GM21447 (cell line): ENCODE results near the gene EXT2.

Experiments used
- ATAC-seq: cut with Tn5 transposase; IDR thresholded peaks from one replicate; pipeline ENCODE4 v1.9.1; 2021; ENCODE audit not compliant: unreplicated experiment

The EXT2 gene

DNA sequence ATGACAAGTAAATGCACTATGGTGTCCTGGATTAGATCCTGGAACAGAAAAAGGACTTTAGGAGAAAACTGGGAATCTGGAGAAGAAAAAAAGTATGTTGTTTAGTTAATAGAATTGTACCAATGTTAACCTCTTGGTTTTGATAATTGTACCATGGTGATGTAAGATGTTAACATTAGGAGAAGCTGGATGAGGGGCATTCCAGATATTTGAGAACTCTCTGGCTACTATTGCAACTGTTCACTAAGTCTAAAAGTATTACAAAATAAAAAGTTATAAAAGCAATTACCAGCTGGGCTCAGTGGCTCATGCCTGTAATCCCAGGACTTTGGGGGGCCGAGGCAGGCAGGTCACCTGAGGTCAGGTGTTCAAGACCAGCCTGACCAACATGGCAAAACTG is 66.5 kb downstream of the EXT2 start:
- ATAC-seq, result no peak

DNA sequence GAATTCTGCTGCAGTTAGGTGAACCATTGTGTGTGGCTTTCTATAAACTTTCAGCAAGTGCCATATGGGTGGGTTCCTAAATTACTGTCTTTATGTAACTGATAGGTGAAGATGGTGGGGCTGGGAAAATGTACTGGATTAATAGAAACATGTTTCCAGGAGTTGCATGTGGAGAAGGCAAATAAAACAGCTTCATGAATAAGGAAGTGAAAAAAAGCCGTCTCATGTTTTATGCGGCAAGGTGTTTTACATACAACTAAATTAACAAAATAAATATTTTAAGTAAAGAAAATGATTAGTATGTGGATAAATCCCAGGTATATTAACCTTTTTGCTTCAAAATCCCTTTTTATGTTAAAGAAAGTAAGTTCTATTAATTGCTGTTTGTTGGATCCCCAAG is 67.2 kb downstream of the EXT2 start:
- ATAC-seq, result no peak

DNA sequence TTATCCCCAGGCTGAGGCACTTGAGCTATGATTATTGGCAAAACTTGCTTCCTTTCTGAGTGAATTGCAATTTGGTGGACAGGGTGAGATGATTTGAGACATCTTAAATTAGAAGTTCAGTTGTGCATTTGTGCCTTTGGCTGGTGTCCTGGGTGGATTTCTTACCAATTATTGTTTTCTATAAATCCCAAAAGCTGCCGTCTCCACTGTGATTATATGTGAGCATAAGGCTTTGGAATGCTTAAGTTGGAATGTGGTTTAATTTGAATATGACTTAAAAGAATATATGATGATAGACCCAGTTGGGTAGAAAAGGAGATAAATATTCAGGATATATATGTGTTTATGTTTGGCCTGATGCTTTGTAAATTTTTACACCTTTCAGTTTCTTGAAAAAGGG is 70.0 kb downstream of the EXT2 start:
- no peak for ATAC-seq

DNA sequence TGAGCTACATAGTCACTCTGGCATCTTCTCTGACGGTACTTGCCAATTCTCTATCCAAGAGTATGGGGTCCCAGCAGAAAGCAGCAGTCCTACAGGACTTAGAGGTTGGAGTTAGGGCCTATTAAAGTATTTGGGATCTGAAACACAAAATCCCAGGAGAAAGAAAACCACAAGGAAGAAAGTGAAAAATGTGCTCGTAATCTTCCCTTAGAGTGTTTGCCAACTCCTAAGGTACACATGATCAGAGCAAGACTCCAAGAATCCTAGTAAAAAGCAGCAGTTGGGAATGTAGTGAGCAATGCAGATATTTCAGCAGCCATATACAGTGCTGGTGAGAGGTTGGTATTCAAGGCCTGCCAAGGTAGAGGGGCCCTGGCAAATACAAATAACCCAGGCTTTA is 71.6 kb downstream of the EXT2 start:
- ATAC-seq, result no peak

DNA sequence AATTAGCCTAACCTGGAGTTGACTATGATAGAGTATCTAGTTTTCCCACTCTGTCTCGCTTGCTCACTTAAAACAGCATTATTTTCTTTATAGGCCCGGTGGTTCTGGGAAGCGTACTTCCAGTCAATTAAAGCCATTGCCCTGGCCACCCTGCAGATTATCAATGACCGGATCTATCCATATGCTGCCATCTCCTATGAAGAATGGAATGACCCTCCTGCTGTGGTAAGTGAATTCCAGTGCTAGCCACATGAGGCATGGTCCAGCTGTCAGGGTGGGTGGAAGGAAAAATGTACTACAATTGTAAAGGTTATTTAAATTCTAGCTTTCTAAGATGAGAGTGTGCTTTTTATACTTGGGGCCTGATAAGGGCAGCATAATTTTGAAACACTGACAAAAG is 76.0 kb downstream of the EXT2 start:
- no peak for ATAC-seq

DNA sequence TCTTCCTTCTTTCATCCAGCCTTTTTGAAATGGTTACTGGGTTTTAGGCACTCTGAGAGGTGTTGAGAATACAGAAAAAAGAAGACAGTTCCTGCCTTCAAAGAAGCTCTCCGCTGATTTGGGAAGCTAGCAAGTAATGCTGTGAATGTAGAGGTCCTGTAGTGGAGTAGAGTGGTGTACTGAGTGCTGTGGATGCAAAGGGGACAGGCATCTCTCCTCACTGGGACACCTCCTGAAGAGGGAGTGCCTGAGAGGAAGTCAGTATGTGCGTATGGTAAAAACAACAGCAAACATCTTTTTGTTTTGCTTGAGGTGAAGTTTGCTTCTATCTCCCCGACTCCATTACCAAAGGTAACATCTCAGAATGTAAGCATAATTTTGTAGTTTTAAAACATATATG is 77.5 kb downstream of the EXT2 start:
- no peak for ATAC-seq

DNA sequence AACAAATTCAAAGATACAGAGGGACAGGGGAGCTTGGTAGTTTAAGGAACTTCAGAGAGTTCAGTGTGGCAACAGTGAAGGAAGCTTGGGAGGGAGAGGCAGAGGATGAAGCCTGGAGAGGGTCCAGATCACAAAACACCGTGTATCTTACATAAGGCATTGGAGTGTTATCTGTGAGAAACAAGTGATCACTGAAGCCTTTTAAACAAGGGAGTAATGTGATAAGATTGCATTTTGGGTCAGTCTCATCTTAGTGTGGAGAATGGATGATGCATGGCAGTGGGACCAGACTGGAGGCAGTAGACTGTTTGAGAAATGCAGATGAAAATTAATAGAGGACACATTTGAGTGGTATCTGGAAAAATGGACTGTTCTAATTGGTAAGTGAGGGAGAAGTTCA is 79.4 kb downstream of the EXT2 start:
- no peak for ATAC-seq

DNA sequence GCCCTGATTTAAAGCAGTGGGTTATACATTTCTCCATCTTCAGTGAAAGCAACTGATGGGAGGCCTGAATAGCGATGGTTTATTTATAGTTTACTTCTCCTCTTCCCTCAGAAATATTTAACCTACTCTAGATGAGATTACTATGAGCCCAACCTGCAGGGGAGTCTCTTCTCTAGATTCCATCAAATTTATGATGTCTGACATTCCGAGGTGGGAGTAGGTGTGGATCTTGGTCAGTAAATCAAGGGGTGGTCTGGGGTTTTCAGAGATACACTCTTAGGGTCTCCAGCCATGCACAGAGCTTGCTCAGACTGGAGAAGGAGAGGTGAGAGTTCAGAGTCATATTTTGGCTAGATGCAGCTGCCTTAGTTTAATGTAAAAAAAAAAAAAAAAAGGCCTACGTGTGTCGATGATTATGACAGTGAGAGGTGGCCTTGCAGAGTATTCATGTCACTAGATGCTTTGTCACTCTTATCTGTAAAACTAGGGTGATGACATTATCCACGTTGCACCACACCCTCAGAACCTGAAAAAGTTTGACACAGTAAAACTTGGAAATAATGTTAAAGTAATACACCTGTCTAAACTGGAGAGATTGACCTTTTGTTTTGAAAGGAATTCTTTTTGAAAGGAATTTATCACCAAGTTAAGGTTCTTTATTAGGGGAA is 81.2 kb downstream of the EXT2 start:
- no peak for ATAC-seq

DNA sequence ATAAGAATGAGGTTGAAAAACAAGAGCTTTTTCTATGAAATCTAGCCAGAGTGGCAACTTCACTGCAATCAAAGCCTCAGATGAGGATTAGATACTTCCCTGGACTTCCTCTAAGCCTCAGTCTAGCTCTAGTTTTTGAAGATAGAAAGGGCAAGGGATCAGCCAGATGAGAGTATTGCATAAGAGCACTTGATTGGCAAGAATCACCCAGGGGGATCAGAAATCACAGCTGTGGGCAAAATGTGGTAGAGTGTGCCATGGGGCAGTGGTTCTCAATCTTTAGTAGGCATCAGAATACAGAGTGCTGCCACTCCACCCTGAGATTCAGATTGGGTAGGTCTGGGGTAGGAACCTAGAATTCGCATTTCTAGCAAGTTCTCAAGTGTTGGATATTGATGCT is 82.4 kb downstream of the EXT2 start:
- ATAC-seq, result no peak

DNA sequence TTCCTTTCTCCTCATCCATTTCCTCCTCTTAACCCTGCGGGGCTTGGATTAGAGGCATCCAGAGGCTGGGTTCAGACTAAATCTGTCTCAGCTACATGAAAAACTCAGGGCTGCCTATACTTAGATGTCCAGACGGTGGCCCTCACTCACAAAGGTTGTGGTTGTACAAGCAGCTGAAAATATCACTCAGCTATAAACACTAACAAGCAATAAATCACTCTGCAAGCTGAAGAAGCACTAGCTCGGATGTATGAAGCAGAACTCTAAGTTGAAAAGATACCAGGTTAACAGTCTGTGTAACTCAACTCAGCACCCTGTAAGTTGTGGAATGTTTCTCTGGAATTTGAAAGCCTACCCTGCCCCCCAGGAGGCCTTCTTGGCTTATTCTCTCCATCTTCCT is 82.9 kb downstream of the EXT2 start:
- no peak for ATAC-seq

DNA sequence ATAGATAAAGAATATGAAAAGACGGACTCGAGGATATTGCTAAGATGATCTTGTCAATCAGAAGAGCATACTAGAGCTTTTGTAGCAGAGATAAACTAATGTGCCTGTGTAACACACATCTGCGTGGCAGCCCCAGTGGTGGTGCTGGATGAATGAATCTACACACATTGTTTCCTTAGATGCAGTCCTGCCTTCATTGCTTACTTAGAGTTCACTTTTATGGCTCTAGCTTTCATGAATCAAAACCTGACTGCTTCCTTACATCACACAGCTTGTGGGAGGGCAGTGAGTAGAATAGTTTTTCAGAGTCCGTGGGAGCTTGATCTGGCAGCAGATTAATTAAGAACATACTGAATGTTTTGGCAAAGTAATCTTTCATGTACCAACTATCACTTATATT is 83.7 kb downstream of the EXT2 start:
- no peak for ATAC-seq

DNA sequence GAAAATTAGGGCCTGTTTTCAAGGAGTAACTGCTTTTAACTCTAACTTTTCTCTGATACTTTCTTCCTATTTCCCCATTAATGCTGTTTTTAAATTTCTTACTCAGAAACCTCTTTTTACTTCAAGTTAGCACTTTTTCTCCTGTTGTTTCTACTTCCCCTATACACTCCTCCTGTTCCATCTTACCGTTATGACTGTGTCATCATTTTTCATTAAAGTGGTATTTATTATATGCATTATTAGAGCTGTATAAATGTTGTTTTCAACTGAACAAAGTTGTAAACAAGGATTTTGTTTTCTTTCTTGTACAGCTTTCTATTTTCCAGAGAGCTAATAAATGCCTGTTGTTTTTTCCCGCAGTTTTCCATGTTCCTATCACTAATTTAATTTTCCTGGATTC is 84.6 kb downstream of the EXT2 start:
- ATAC-seq, result no peak

DNA sequence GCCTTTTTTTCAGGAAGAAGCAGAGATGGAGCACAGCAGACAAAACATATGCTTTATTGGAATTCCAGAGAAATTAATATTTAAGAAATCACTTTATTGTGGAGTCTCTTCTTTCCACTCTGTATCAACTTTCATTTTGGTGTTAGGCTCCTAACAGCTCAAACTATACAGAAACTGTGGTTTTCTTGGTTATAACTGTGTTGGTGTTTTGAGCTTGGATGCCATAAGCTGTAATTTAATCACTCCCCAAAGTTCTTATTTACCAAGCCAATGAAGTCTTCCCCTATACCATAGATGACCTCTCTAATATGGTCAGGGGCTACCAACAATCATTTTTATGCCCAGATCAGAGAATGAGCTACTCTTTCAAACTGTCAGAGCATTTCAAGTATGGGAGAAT is 90.0 kb downstream of the EXT2 start:
- no peak for ATAC-seq

DNA sequence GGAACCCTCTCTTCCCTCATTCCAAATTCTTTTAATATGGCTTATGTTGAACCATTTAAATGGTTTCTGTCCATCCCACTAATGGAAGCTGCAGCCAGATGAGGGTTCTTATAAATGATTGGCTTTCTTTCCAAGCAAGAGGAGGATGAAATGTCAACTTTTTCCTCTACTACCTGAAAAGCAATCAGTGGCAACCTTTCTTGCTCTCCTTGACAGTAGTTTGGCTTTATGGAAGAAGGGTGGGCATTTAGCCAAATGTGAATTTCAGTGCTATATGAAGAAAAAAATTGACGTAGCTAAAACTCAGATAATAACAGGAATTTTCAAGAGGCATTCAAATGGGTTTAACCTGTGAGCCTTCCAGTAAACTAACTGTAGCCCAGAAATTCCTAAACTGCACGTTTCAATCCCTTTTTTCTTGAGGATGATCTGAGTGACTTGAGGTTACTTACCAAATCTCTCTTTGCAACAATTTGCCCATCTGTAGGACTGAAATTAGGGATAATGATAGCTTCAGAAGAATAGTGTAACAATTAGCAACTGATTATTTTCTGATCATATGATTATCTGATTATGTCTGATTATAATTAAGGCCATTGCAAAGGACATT is 90.9 kb downstream of the EXT2 start:
- ATAC-seq, result no peak

DNA sequence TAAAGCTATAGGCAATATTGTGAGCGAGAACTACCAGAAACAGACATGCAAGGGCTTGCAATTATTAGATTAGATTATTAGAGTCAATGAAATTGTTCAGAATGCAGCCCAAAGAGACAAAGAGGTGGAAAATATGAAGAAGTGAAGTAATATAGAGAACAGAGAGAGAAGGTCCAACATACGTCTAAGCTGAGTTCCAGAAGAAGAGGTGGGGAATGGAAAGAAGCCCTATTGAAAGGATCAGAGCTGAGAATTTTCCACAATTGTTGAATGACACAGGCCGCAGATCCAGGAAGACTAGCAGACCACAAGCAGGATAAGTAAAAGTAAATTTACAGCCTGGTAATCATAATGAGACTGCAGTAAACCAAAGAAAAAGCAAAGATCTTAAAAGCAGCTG is 93.2 kb downstream of the EXT2 start:
- no peak for ATAC-seq

DNA sequence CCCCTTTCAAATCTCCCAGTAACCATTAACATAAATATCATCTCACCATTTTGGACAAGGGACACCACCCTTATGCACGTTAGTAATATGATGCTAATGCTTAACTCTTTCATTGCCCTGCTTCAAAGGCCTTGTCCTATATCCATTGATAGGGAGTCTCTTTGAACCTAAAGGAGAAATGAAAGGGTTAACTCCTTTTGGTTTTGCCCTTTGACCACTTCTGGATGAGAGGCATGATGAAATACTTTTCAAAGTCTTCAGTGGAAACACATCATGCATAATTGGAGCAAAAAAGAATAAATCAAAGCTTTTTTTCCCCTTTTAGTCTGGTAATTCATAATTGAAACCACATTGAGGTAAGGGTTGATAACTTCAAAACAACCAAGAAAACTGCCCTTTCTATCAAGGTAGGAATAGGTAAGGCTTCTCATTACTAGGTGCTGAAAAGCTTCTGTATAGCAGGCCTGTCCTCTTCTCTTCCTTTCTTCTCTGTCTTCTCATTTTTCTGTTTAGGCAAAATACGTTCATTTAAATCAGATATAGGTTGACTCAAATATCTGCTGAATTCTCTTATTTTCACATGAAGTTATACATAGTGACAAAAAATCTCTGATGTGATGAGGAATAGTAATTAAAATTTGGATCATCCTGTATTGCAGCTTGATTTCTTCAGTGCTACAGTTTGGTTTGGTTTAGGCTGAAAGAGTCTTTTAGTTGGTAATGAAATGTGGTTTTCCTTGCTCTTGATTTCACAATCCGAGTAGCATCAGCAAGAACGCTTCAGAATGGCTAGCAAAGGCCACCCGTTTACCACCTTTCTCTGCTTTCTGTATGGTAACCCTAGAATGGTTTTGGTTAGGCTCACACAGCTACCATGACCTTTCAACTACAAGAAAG is 94.8 kb downstream of the EXT2 start:
- no peak for ATAC-seq

DNA sequence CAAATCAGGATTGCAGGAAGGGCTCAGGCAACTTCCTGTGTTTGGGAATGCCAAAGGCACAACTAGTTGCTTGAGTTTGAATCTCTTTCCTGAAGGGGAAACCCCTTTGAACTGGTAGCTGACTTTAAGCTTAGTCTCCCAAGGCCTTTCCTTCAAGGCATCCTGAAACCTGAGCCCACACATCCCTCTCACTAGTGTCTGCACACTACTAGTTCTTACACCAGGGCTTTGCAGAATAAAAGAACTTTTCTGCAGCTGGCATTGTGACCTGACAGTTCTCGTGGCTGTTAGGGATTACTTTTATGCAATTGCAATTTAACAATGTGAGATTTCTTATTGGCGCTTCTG is 95.4 kb downstream of the EXT2 start:
- no peak for ATAC-seq

DNA sequence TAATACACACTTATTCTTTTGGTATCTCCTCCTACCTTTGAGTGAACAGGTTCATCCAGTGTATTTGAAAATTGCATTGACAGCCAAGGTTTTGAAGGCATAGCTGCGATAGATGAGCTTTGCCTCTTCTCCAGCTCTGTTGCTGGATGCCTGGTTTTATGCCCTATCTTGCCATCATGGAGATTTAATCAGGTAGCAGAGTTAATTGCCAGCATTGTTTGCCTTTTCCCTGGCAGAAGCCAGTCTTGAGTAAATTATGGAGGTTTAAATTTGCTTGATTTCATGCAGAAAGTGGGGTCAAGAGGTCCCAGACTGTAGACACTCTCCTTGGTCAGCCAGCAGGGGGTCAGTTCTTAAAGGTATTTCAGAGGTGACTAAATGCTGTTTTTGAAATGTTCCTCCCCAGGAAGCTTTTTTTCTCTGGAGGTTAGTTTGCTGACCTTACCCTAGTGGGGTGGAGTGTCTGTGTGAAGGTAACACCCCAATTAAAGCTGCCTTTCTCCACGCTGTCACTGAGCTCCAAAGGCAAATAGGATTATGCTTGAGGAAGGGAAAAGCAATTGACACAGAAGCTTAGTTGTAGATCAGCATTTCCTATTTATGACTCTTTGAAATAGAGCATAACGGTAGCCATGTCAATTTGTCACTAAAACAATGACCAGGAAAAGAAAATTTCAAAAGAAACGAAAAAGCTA is 96.0 kb downstream of the EXT2 start:
- ATAC-seq, result no peak

DNA sequence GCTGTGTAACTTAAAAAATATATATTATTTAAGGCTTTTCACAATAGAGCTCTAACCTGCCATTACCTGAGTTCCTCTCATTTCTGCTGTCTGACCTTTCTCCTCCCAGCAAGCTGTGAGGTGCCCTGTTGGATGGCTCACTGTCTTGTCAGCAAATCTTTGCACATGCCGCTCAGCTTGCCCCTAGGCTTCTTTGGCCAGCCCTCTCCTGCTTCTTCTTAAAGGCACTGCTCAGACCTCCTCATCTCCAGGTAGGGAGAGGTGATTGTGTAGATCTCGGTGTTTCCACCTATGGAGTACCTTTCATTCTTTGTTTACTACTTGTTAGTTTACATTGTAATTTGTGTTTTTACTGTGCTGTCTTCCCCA is 96.5 kb downstream of the EXT2 start:
- no peak for ATAC-seq

DNA sequence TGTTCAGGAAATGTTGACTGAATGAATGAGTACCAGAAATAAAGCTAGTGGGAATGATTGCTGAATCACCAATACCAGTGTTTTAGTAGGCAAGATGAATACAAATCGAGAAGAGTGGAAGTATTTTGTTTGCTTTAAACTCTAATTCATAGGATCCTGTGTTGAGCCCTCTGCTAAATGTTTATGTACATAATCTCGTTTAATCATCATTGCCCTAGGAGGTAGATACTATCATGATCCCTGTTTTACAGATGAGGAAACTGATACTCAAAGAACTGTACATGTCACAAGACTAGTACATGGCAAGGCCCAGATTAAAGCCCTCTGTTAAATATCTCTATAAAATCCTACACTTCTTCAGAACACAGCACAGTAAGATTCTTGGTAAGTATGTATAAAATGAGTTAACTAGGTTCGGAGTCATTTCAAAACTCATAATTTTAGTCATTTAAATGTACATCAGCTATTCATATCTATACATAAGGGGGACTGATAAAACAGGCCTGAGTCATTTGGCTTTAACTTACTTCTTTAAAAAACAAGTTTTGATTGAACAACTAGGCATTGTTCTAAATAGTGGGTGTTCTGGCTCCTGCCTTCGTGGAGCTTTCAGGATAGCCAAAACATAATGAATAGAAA is 97.1 kb downstream of the EXT2 start:
- ATAC-seq, result no peak

DNA sequence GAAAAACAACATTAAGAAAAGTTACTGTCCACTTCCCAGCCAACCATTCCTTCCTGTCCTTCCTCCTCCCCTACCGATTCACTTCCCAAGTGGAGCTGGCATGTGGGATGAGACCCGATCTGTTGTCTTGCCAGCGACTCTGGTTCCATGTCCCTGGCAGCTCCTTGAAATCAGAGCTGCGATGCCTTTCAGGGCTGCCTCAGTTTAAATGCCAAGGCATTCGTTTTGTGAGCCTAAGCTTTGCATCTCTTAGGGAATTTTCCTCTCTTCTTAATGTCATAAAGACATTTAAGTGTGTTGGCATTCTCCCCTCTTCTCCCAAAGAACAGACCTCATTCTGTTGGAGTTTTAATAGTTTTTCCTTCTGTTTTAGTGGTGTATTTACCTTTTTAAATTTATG is 98.4 kb downstream of the EXT2 start:
- no peak for ATAC-seq
